ENCODE measurements around the gene ARL14EP. TPM values are rescaled to one million over a fixed set of nuclear protein-coding genes. Genes with fewer than 3 reads are reported as not detected.

The ARL14EP gene
- total RNA-seq, 2 experiments from 2014 or later, result 39.0 to 43.6 TPM

DNA sequence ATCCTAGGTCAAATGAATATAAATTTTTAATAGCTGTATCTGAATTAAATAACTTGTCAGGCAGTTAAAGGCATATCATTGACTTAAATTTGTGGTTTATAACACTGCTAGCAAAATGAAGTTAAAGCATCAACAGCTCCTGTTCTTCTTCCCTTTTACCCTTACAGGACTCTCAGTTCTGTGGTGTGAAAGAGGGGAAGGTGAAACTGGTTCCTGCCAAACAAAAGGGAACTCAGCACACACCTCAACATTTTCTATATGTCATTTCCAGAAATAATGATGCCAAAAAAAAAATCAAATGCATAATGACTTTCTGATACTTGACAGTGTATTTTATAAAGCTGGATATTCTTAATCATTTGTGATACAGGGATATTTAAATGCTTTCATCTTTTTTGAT lies 21.2 kb downstream of the ARL14EP start:
- Mint-ChIP-seq H3K27me3 (no peaks in the 10 kb centered on the region), H3K4me3 (no peak overlapping the region), H3K9me3 (no peaks in the 10 kb centered on the region), H3K27ac (no peak overlapping the region), H3K4me1 (peaks cover 2% of the 10 kb centered on the region), H3K36me3 (peaks cover 1% of the 10 kb centered on the region)
- DNase-seq, result no peak
- no peak for ATAC-seq (ENCODE audit: low read depth)
- POLR2A ChIA-PET, result no interaction called here

GRCh38 chr11:30345644-30346043 lies 22.7 kb downstream of the ARL14EP start:
- no peak overlapping the region for H3K4me3 Mint-ChIP-seq
- peaks cover 1% of the 10 kb centered on the region for H3K27me3 Mint-ChIP-seq
- H3K27ac Mint-ChIP-seq, result no peak overlapping the region
- ATAC-seq (ENCODE audit: low read depth), result no peak
- peaks cover 1% of the 10 kb centered on the region for H3K36me3 Mint-ChIP-seq
- no peak for DNase-seq
- H3K9me3 Mint-ChIP-seq, result no peaks in the 10 kb centered on the region
- H3K4me1 Mint-ChIP-seq, result peaks cover 2% of the 10 kb centered on the region
- POLR2A ChIA-PET, result no interaction called here

- Mint-ChIP-seq H3K27me3 (peaks cover 4% of the 10 kb centered on the region), H3K9me3 (no peaks in the 10 kb centered on the region), H3K27ac (no peak overlapping the region), H3K36me3 (peaks cover 1% of the 10 kb centered on the region), H3K4me3 (no peak overlapping the region), H3K4me1 (peaks cover 2% of the 10 kb centered on the region)
- DNase-seq (no peak), ATAC-seq (ENCODE audit: low read depth) (peak; percentile 45)
- POLR2A ChIA-PET, result no interaction called here
Observed at GRCh38 chr11:30346068-30346688, 23.3 kb downstream of the ARL14EP start.

DNA sequence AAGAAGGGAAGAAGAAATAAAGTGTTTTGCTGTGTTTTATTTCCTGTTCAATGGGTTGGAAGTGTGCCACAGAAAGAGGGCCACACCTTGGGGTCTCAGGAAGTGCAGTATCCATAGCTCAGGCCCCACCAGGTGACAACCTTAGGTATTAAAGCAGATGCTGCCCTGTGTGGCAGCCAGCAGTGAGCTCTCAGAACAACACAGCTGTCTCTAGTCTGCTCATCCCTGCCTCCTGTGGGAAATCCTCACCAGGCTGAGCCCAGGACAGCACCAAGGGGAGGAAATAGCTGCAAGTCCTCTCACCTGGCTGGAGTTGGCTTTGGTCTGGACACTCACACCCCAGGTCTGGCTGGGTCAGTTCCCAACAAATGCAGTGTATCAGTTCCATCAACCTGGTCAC lies 25.1 kb downstream of the ARL14EP start:
- ATAC-seq (ENCODE audit: low read depth) (no peak), DNase-seq (no peak)
- H3K4me1 Mint-ChIP-seq, result no peaks in the 10 kb centered on the region
- POLR2A ChIA-PET, result interaction anchor here (0.7 kb wide), 1 partner anchor 22 kb away, joined by 3 read pairs; no protein-coding TSS in a partner anchor
- H3K27me3 Mint-ChIP-seq, result peaks cover 15% of the 10 kb centered on the region
- no peak overlapping the region for H3K4me3 Mint-ChIP-seq
- no peaks in the 10 kb centered on the region for H3K36me3 Mint-ChIP-seq
- no peak overlapping the region for H3K27ac Mint-ChIP-seq
- no peaks in the 10 kb centered on the region for H3K9me3 Mint-ChIP-seq

DNA sequence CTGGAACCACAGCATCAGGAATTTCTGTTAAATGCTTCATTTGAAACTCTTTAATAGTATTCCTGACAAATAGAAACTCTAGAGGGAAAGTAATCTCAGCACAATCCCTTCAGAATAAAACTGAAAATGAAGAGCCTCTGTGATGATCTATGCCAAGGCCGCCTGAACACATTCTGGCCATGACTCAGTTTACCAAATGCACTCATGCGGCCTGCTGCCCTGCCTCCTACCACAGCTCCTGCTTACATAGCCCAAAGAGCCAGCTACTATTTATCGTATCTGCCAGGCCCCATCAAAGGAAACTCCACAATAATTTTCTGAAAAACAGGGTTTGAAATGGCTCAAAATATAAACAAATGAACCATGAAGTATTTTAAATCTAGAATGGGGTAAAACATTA lies 27.0 kb downstream of the ARL14EP start:
- H3K27ac Mint-ChIP-seq, result no peak overlapping the region
- ATAC-seq (ENCODE audit: low read depth), result no peak
- no peak for DNase-seq

GRCh38 chr11:30350384-30350783 lies 27.5 kb downstream of the ARL14EP start:
- ATAC-seq (ENCODE audit: low read depth) (no peak), DNase-seq (no peak)
- Mint-ChIP-seq H3K4me1 (no peaks in the 10 kb centered on the region), H3K4me3 (no peak overlapping the region), H3K27ac (no peak overlapping the region), H3K27me3 (peaks cover 18% of the 10 kb centered on the region), H3K36me3 (no peaks in the 10 kb centered on the region), H3K9me3 (no peaks in the 10 kb centered on the region)
- POLR2A ChIA-PET, result no interaction called here

More for the DNA sequence above, 27.0 kb downstream of the ARL14EP start:
- H3K36me3 Mint-ChIP-seq, result no peaks in the 10 kb centered on the region
- peaks cover 18% of the 10 kb centered on the region for H3K27me3 Mint-ChIP-seq
- H3K4me3 Mint-ChIP-seq, result no peak overlapping the region
- POLR2A ChIA-PET, result no interaction called here
- H3K4me1 Mint-ChIP-seq, result no peaks in the 10 kb centered on the region
- no peaks in the 10 kb centered on the region for H3K9me3 Mint-ChIP-seq

GRCh38 chr11:30351061-30351460 lies 28.2 kb downstream of the ARL14EP start:
- Mint-ChIP-seq H3K36me3 (no peaks in the 10 kb centered on the region), H3K4me1 (no peaks in the 10 kb centered on the region), H3K4me3 (no peak overlapping the region), H3K27me3 (peaks cover 18% of the 10 kb centered on the region), H3K9me3 (no peaks in the 10 kb centered on the region), H3K27ac (no peak overlapping the region)
- POLR2A ChIA-PET, result no interaction called here
- DNase-seq (no peak), ATAC-seq (ENCODE audit: low read depth) (no peak)

GRCh38 chr11:30356391-30356790 lies 33.5 kb downstream of the ARL14EP start:
- peaks cover 1% of the 10 kb centered on the region for H3K9me3 Mint-ChIP-seq
- ATAC-seq (ENCODE audit: low read depth) (no peak), DNase-seq (no peak)
- POLR2A ChIA-PET, result no interaction called here
- H3K4me3 Mint-ChIP-seq, result no peak overlapping the region
- H3K36me3 Mint-ChIP-seq, result no peaks in the 10 kb centered on the region
- no peaks in the 10 kb centered on the region for H3K4me1 Mint-ChIP-seq
- H3K27ac Mint-ChIP-seq, result no peak overlapping the region
- peaks cover 28% of the 10 kb centered on the region for H3K27me3 Mint-ChIP-seq

DNA sequence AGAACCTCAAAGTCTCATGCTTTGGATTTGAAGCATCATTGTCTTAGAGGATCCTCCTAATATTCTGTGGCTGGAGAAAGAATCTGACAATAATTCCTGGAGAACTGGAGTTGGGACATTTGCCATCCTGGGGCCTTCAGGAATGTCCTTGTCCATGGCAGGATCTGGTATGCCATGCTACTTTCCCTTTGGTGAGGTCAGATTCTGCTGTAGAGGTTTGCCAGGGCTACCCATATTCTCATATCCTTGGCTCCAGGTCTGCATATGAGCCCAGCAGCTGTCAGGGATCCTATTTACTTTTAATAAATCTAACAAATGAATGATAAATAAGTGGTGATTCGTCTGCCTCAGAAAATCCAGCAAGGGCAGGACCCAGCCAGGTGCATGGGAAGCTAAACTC lies 35.0 kb downstream of the ARL14EP start:
- DNase-seq (no peak), ATAC-seq (ENCODE audit: low read depth) (no peak)
- Mint-ChIP-seq H3K36me3 (no peaks in the 10 kb centered on the region), H3K4me3 (no peak overlapping the region), H3K27ac (no peak overlapping the region), H3K9me3 (peaks cover 1% of the 10 kb centered on the region), H3K4me1 (no peaks in the 10 kb centered on the region), H3K27me3 (peaks cover 20% of the 10 kb centered on the region)
- POLR2A ChIA-PET, result no interaction called here

DNA sequence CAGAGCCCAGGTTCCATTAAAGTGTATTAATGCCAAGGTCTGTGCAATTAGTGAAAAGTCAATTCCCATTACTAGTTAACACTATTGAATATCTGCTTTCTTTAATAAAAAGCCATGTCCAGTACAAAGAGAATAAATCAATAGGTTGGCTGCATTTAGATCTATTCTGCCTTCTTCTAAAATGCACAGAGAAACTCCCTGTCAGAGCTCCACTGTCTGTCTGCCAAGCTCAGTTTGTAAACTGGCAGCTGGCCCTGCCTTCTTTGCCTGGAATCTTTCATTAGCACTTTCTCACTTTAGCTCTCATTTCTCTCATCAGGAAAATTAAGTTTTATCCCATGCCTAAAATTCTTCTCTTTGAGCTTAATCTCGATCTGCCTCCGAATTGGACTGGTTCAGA lies 35.6 kb downstream of the ARL14EP start:
- no peaks in the 10 kb centered on the region for H3K4me1 Mint-ChIP-seq
- H3K4me3 Mint-ChIP-seq, result no peak overlapping the region
- peaks cover 17% of the 10 kb centered on the region for H3K27me3 Mint-ChIP-seq
- DNase-seq, result no peak
- no peak for ATAC-seq (ENCODE audit: low read depth)
- H3K36me3 Mint-ChIP-seq, result no peaks in the 10 kb centered on the region
- peaks cover 1% of the 10 kb centered on the region for H3K9me3 Mint-ChIP-seq
- POLR2A ChIA-PET, result no interaction called here
- H3K27ac Mint-ChIP-seq, result no peak overlapping the region

DNA sequence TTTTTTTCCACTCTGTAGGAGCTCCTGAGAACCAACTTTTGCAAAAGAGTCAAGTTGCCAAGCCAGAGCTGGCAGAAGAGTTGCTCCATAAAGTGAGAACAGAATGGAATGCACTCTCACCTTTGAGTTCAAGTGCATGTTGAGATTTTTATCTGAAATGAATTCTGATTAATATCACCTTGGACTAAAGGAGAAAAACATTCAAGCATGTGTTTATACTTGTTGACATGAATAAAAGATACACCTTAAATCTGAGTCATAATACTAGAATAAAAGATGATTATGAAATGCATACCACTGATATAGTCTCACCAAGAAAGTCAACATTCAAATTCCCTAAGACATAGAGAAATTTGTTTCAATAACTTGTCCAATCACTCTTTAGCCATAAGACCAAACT lies 37.8 kb downstream of the ARL14EP start:
- peaks cover 1% of the 10 kb centered on the region for H3K9me3 Mint-ChIP-seq
- peaks cover 17% of the 10 kb centered on the region for H3K27me3 Mint-ChIP-seq
- ATAC-seq (ENCODE audit: low read depth) (no peak), DNase-seq (no peak)
- H3K4me1 Mint-ChIP-seq, result no peaks in the 10 kb centered on the region
- no peaks in the 10 kb centered on the region for H3K36me3 Mint-ChIP-seq
- no peak overlapping the region for H3K4me3 Mint-ChIP-seq
- no peak overlapping the region for H3K27ac Mint-ChIP-seq
- POLR2A ChIA-PET, result no interaction called here

DNA sequence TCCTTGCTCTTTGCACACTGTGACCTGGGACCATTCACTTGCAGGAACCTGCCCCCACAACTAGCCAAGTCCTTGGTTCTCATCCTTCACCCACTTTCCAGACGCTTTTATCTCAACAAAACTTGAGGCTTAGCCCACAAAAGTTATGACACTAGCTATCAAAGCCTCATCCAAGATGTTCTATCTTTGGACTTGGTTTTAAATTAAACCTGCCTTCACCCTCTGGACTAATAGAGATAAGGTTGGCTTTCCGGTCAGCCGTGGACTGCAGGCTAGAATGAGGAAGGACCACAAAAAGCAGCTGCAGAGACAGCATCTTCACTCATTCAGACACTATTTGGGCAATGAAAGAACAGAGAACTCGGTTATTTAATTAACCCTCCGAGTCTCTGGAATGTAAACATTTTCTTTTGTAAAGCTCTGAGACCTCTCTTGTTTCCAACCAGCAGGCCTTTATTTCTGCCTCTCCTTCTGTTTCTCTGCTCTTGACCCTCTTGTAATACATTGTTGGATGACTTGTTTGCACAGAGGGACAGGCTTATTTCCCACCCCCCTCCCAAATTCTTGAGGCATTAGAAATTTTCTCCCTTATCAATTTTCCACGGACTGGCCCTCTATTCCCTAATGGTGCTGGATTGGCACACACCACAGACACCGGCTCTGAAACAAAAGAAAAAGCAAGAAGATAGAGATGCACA lies 41.4 kb downstream of the ARL14EP start:
- Mint-ChIP-seq H3K36me3 (no peaks in the 10 kb centered on the region), H3K4me1 (no peaks in the 10 kb centered on the region), H3K27ac (no peak overlapping the region), H3K27me3 (peaks cover 3% of the 10 kb centered on the region), H3K4me3 (no peak overlapping the region), H3K9me3 (no peaks in the 10 kb centered on the region)
- POLR2A ChIA-PET, result no interaction called here
- ATAC-seq (ENCODE audit: low read depth) (no peak), DNase-seq (no peak)

DNA sequence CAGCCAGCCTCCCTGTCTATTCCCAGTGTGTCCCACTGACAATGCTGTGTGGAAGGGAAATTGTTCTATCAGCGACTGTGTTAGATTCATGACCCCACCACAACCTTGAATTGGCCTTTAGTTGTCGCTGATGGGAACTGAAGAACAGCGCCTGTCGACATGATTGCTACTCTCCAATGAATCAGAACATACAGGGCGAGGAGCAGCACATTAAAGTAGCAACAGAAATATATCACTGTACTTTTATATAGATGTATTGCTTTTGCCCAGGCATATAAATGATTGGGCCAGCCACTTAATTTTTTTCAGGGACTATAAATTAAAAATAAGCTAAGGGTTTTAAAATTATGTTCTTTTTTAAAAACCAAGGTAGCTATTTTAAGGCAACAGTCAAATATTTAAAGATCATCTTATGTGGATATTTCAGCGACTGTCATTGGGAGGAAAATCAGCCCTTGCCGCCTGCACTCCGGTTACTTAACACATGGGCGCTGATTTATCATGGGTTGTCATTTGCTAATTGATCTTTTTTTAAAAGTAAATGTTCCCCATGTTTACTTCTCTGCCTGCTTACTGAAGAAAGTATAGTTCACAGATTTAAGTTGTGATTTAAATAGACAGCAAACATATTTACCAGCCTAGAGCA lies 42.1 kb downstream of the ARL14EP start:
- H3K9me3 Mint-ChIP-seq, result no peaks in the 10 kb centered on the region
- ATAC-seq (ENCODE audit: low read depth) (no peak), DNase-seq (no peak)
- no peak overlapping the region for H3K4me3 Mint-ChIP-seq
- POLR2A ChIA-PET, result no interaction called here
- H3K27me3 Mint-ChIP-seq, result peaks cover 3% of the 10 kb centered on the region
- no peaks in the 10 kb centered on the region for H3K4me1 Mint-ChIP-seq
- no peaks in the 10 kb centered on the region for H3K36me3 Mint-ChIP-seq
- H3K27ac Mint-ChIP-seq, result no peak overlapping the region

Data from activated naive CD8-positive, alpha-beta T cell treated with anti-CD3 and anti-CD28 coated beads, Interleukin-2, amount 10 ng/mL, durations not matched to agents 7 days and 5 days (primary cell).